Spleen (tissue), 7 donors: ENCODE results near the gene ZNF226.

Experiments used
- CTCF ChIP-seq, 11 experiments: fragments of 200-600 bp in 7 of 11; fragments of 450-650 bp in 4 of 11; sonication (generic) in 4 of 11; IDR thresholded peaks in 8 of 11; conservative IDR thresholded peaks in 3 of 11; 1 replicate in 7 of 11; 2 replicates in 4 of 11; pipeline versions ENCODE4 v1.4.0 to v1.8.0; 2016 to 2021; ENCODE audit warnings: antibody characterized with exemption in 11 of 11, inconsistent platforms in 4 of 11, mild to moderate bottlenecking in 1 of 11
- POLR2A ChIP-seq, 3 donors: fragments of 450-650 bp; IDR thresholded peaks; one replicate each; pipeline ENCODE4 v1.5.1; 2017; ENCODE audit warnings: antibody characterized with exemption in 3 of 3, mild to moderate bottlenecking in 1 of 3
- POLR2AphosphoS5 ChIP-seq, 3 donors: sonication (generic); formaldehyde crosslinking; IDR thresholded peaks; one replicate each; pipeline ENCODE4 v1.5.1; 2017; ENCODE audit warnings: antibody characterized with exemption in 3 of 3
- donor health status: DM: no; HTN: no; CAD: no; lungs with moderate emphysema.
- donor health status: DM: no; HTN: no; CAD: no.
- donor health status: DM: no; HTN: no; CAD: no.

- TF ChIP-seq CTCF (IDR thresholded peaks at IDR 0.05 in 8 of 11, conservative IDR thresholded peaks at IDR 0.05 in 3 of 11) (peak in 2 of 11 experiments; percentile 6 to 20), POLR2A (IDR thresholded peaks at IDR 0.05) (peak in 1 of 3 donors; percentile 58), POLR2AphosphoS5 (IDR thresholded peaks at IDR 0.05) (peak in 2 of 3 donors; percentile 89 to 96)
Observed at GRCh38 chr19:44164673-44165512, at the start of gene ZNF226.
